Measurements from ENCODE around the gene PTAFR. TPM values are rescaled to one million over a fixed set of nuclear protein-coding genes. Genes with fewer than 3 reads are reported as not detected.

The PTAFR gene
- total RNA-seq, 1 experiment from 2014 or later = 0.09 TPM

GRCh38 chr1:28163496-28164161 is 12.9 kb downstream of the PTAFR start:
- BruUV-seq (replicated peaks) = no TSS peak
- Histone ChIP-seq H3K36me3 (ENCODE audit: insufficient read depth, low read length, poor library complexity, severe bottlenecking) (no peaks in the 10 kb centered on the region), H3K27ac (ENCODE audit: low read depth, low read length, poor library complexity, severe bottlenecking) (no peak overlapping the region), H3K27me3 (replicated peaks; ENCODE audit: insufficient read depth, low read depth, low read length, poor library complexity) (no peaks in the 10 kb centered on the region), H3K4me3 (ENCODE audit: low read depth, low read length, poor library complexity, severe bottlenecking) (no peak overlapping the region), H3K9me3 (ENCODE audit: low read depth, low read length, poor library complexity, severe bottlenecking) (no peaks in the 10 kb centered on the region), H3K4me1 (ENCODE audit: insufficient read depth, low read length, poor library complexity, severe bottlenecking) (no peaks in the 10 kb centered on the region)
- intact Hi-C loops (cut with micrococcal nuclease; ENCODE audit: unreplicated experiment) = no loop called here
- TF ChIP-seq EZH2 (IDR thresholded peaks at IDR 0.05; ENCODE audit: borderline replicate concordance, low read depth, low read length, poor library complexity, severe bottlenecking) (no peak), CTCF (conservative IDR thresholded peaks at IDR 0.05; ENCODE audit: low read depth, low read length) (no peak)
- DNase-seq (ENCODE audit: low spot score) = no peak
- ChIA-PET POLR2A (ENCODE audit: low non-redundant PET) (no interaction called here), CTCF (no interaction called here)

- intact Hi-C loops (cut with micrococcal nuclease; ENCODE audit: unreplicated experiment) = no loop called here
- POLR2A ChIA-PET (ENCODE audit: low non-redundant PET) = no interaction called here
- no peak for DNase-seq (ENCODE audit: low spot score)
- CTCF ChIA-PET = no interaction called here
- TF ChIP-seq EZH2 (IDR thresholded peaks at IDR 0.05; ENCODE audit: borderline replicate concordance, low read depth, low read length, poor library complexity, severe bottlenecking) (no peak), CTCF (conservative IDR thresholded peaks at IDR 0.05; ENCODE audit: low read depth, low read length) (no peak)
- Histone ChIP-seq H3K27me3 (replicated peaks; ENCODE audit: insufficient read depth, low read depth, low read length, poor library complexity) (no peaks in the 10 kb centered on the region), H3K4me3 (ENCODE audit: low read depth, low read length, poor library complexity, severe bottlenecking) (no peak overlapping the region), H3K4me1 (ENCODE audit: insufficient read depth, low read length, poor library complexity, severe bottlenecking) (no peaks in the 10 kb centered on the region), H3K27ac (ENCODE audit: low read depth, low read length, poor library complexity, severe bottlenecking) (no peak overlapping the region), H3K36me3 (ENCODE audit: insufficient read depth, low read length, poor library complexity, severe bottlenecking) (no peaks in the 10 kb centered on the region), H3K9me3 (ENCODE audit: low read depth, low read length, poor library complexity, severe bottlenecking) (no peaks in the 10 kb centered on the region)
- BruUV-seq (replicated peaks) = no TSS peak
Measured at GRCh38 chr1:28162151-28162550, 14.3 kb downstream of the PTAFR start.

- Histone ChIP-seq H3K36me3 (ENCODE audit: insufficient read depth, low read length, poor library complexity, severe bottlenecking) (no peaks in the 10 kb centered on the region), H3K4me1 (ENCODE audit: insufficient read depth, low read length, poor library complexity, severe bottlenecking) (no peaks in the 10 kb centered on the region), H3K4me3 (ENCODE audit: low read depth, low read length, poor library complexity, severe bottlenecking) (no peak overlapping the region), H3K27me3 (replicated peaks; ENCODE audit: insufficient read depth, low read depth, low read length, poor library complexity) (no peaks in the 10 kb centered on the region), H3K9me3 (ENCODE audit: low read depth, low read length, poor library complexity, severe bottlenecking) (no peaks in the 10 kb centered on the region), H3K27ac (ENCODE audit: low read depth, low read length, poor library complexity, severe bottlenecking) (no peak overlapping the region)
- DNase-seq (ENCODE audit: low spot score) = no peak
- TF ChIP-seq EZH2 (IDR thresholded peaks at IDR 0.05; ENCODE audit: borderline replicate concordance, low read depth, low read length, poor library complexity, severe bottlenecking) (no peak), CTCF (conservative IDR thresholded peaks at IDR 0.05; ENCODE audit: low read depth, low read length) (no peak)
- ChIA-PET POLR2A (ENCODE audit: low non-redundant PET) (no interaction called here), CTCF (no interaction called here)
- intact Hi-C loops (cut with micrococcal nuclease; ENCODE audit: unreplicated experiment) = no loop called here
- no TSS peak for BruUV-seq (replicated peaks)
Measured at GRCh38 chr1:28161751-28162150, 14.7 kb downstream of the PTAFR start.
